ENCODE measurements around the gene YAP1.

YAP1 gene

DNA sequence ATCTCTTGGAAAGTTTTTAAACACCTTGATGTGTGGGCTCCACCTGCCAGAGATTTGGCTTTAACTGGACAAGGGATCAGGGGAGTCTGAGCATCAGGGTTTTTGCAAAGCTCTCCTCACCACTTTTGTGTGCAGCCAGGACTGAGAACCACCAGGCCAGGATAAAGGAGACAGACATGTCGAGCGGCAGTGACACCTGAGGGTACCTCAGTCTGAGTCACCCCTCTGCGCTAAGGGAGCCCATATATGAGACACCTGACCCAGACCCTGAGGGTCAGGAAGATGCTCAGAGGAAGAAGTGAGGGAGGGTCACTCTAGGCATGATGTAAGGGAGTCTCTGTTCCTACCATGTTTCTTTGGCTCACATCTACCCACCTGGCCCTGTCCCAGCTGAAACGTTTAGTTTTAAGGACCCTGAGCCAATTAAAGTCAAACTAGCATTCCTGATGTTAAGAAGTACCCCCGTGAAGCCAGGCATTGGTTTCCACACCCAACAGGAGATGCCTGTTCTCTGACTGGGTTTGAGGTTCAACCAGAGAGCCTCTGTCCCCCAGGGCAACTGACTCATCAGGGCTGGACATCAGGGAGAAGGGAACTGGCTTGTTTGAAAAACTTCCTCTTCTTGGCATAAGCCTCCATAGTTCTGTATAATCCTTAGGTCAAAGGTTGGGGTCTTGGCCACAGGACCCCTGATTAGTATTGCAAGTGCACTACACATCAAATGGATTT lies 134.6 kb downstream of the YAP1 start:
- H3K36me3 ChIP-seq, result no peaks in the 10 kb centered on the region
- no peaks in the 10 kb centered on the region for H3K27me3 ChIP-seq
- intact Hi-C loops (cut with DNase I; ENCODE audit: low total_unique reads), result no loop called here
- H3K4me3 ChIP-seq, result no peak overlapping the region
- no peak overlapping the region for H3K27ac ChIP-seq
- H3K9me3 ChIP-seq, result no peaks in the 10 kb centered on the region
- peaks cover 0 to 15% (median 3%) of the 10 kb centered on the region in 4 donors for H3K4me1 ChIP-seq
- DNase-seq, result no peak
- TF ChIP-seq, protein P1, sequence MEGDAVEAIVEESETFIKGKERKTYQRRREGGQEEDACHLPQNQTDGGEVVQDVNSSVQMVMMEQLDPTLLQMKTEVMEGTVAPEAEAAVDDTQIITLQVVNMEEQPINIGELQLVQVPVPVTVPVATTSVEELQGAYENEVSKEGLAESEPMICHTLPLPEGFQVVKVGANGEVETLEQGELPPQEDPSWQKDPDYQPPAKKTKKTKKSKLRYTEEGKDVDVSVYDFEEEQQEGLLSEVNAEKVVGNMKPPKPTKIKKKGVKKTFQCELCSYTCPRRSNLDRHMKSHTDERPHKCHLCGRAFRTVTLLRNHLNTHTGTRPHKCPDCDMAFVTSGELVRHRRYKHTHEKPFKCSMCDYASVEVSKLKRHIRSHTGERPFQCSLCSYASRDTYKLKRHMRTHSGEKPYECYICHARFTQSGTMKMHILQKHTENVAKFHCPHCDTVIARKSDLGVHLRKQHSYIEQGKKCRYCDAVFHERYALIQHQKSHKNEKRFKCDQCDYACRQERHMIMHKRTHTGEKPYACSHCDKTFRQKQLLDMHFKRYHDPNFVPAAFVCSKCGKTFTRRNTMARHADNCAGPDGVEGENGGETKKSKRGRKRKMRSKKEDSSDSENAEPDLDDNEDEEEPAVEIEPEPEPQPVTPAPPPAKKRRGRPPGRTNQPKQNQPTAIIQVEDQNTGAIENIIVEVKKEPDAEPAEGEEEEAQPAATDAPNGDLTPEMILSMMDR (IDR thresholded peaks at IDR 0.05), result no peak

DNA sequence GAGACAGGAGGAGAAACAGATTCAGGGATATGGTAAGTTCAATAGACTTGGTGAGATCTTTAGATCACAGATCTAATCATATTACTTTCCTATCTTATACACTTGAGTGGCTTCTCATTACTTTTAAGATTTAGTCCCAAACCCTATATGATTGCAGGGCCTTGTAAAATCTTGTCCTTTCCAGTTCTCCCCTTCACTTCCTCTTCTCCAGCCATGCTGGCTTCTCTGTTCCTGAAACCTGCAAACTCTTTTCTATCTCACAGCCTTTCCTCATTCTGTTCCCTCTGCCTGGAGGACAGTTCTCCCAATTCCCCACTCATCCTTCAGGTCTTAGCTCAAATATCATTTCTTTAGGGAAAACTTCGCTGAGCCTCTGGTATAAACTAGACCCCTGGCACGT lies 141.2 kb downstream of the YAP1 start:
- no peaks in the 10 kb centered on the region for H3K27me3 ChIP-seq
- no peaks in the 10 kb centered on the region for H3K36me3 ChIP-seq
- no peak for DNase-seq
- H3K9me3 ChIP-seq, result no peaks in the 10 kb centered on the region
- H3K4me1 ChIP-seq, result no peaks in the 10 kb centered on the region
- no peak overlapping the region for H3K4me3 ChIP-seq
- intact Hi-C loops (cut with DNase I; ENCODE audit: low total_unique reads), result loop anchor here (10.0 kb wide), 1 partner anchor 1207 kb away; no protein-coding TSS in a partner anchor
- no peak overlapping the region for H3K27ac ChIP-seq
- TF ChIP-seq, protein P1 (IDR thresholded peaks at IDR 0.05), result no peak

DNA sequence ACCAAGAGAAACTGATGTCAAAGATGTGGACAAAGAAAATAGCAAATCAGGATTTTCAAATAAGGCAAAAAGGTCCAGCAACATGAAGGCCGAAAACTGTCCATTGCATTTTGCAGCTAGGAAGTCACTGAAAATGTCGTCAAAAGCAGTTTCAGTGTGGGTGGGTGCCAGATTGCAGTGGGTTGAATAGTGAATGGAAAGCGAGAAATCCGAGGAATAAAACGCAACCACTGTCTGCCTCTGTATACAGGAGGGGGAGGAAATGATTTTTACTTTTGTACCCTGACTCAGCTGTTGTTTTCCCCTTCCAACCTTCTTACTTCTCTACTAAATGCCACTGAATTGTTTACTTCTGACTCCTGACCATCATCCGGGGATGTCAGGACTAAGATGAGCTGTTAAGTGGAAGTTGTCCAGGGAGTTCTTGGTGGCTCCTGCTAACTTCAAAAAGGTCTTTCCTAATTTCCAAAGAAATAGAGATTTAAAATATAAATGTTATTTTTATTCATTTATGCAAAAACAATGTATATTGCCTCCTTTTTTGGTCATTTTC lies 142.2 kb downstream of the YAP1 start:
- no peak overlapping the region for H3K27ac ChIP-seq
- TF ChIP-seq, protein P1 (IDR thresholded peaks at IDR 0.05), result no peak
- DNase-seq, result no peak
- H3K36me3 ChIP-seq, result no peaks in the 10 kb centered on the region
- H3K9me3 ChIP-seq, result no peaks in the 10 kb centered on the region
- no peak overlapping the region for H3K4me3 ChIP-seq
- H3K27me3 ChIP-seq, result no peaks in the 10 kb centered on the region
- intact Hi-C loops (cut with DNase I; ENCODE audit: low total_unique reads), result loop anchor here (10.0 kb wide), 1 partner anchor 1208 kb away; no protein-coding TSS in a partner anchor
- H3K4me1 ChIP-seq, result no peaks in the 10 kb centered on the region

DNA sequence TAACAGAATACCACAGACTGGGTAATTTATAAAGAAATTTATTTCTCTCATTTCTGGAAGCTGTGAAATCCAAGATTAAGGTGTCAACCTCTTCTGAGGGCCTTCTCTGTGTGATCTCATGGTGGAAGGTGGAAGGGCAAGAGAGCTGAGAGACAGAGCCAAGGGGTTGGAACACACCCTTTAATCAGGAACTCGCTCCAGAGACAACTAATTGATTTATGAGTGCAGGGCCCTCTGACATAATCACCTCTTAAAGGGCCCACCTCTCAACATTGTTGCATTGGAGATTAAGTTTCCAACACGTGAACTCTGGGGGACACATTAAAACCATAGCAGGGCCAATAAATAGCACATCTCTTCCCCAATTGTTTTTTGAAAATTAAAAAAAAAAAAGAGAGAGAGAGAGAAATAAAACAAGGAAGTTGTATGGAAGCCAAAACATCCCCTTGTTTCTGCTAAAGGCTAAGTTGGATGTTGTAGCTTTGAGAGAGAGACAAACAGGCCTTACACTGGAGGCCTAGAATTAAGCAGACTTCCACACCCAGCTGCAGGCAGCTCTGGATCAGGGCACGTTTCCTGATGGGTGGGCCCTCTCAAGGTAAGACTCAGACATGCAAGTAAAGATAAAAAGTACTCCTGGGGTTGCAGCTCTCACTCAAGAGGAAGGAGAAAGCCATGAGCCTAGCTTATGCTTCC lies 142.9 kb downstream of the YAP1 start:
- no peak for DNase-seq
- Histone ChIP-seq H3K27ac (no peak overlapping the region), H3K4me3 (no peak overlapping the region), H3K4me1 (no peaks in the 10 kb centered on the region), H3K27me3 (no peaks in the 10 kb centered on the region), H3K36me3 (no peaks in the 10 kb centered on the region), H3K9me3 (no peaks in the 10 kb centered on the region)
- TF ChIP-seq, protein P1 (IDR thresholded peaks at IDR 0.05), result no peak
- intact Hi-C loops (cut with DNase I; ENCODE audit: low total_unique reads), result loop anchor here (10.0 kb wide), 1 partner anchor 1208 kb away; no protein-coding TSS in a partner anchor

DNA sequence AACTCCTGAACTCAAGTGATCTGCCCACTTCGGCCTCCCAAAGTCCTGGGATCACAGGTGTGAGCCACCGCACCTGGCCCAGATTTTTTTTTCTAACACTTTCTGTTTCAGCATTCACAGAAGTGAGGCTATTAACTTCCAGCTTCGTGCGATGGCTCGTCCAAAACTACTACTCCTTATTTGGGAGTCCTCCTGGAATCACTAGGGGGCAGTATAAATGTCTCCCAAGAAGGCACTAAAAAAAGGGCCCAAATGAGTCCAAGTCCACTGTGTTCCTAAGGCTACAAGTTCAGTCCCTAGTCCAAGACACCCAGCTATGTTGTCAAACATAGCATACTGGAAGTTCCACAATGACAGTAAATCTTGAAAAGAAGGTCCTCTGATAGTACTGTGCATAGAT lies 143.8 kb downstream of the YAP1 start:
- TF ChIP-seq, protein P1 (IDR thresholded peaks at IDR 0.05), result no peak

More for the DNA sequence above, 143.8 kb downstream of the YAP1 start:
- no peaks in the 10 kb centered on the region for H3K9me3 ChIP-seq
- no peaks in the 10 kb centered on the region for H3K27me3 ChIP-seq
- no peaks in the 10 kb centered on the region for H3K36me3 ChIP-seq
- intact Hi-C loops (cut with DNase I; ENCODE audit: low total_unique reads), result loop anchor here (10.0 kb wide), 1 partner anchor 1209 kb away; no protein-coding TSS in a partner anchor
- no peak overlapping the region for H3K4me3 ChIP-seq
- no peak overlapping the region for H3K27ac ChIP-seq
- no peak for DNase-seq
- H3K4me1 ChIP-seq, result no peaks in the 10 kb centered on the region
